HG02885 (cell line): ENCODE results near the gene ANO9.
"Not testable (repeated sequence)": the region's sequence is repeated elsewhere in the genome, so short reads cannot be mapped to it uniquely, and the experiment has no call there.

Source experiments
- ATAC-seq: cut with Tn5 transposase; IDR thresholded peaks from one replicate; pipeline ENCODE4 v1.9.1; 2021; ENCODE audit warnings: mild to moderate bottlenecking; ENCODE audit not compliant: unreplicated experiment, poor library complexity

Gene ANO9

GRCh38 chr11:405323-405953 is 36.4 kb downstream of the ANO9 start:
- no peak for ATAC-seq

DNA sequence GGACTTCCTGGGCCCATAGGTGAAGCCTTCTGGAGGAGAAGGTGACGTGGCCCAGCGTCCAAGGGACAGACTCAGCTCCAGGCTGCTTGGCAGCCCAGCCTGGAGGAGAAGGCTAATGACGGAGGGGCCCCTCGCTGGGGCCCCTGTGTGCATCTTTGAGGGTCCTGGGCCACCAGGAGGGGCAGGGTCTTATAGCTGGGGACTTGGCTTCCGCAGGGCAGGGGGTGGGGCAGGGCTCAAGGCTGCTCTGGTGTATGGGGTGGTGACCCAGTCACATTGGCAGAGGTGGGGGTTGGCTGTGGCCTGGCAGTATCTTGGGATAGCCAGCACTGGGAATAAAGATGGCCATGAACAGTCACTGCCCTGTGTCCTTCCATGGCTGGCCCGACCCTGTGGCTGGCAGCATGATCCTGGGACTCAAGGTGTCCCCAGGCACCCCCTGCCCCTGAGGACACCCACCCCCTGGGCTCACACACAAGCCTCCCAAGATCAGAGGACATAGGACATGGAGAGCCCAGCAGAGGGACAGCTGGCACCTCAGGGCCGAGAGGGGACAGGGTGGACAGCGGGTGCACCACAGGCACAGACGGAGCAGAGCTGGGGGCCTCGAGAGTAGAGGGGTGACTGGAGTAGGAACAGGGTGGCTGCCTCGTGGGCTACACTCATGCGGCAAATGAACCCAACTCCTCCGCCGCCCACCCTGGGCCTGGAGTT is 37.1 kb downstream of the ANO9 start:
- no peak for ATAC-seq

- no peak for ATAC-seq
These were observed 37.9 kb downstream of the ANO9 start for GRCh38 chr11:403761-404431.

- no peak for ATAC-seq
These were observed 38.6 kb downstream of the ANO9 start for GRCh38 chr11:403021-403760.

GRCh38 chr11:401196-401595 is 40.6 kb downstream of the ANO9 start:
- ATAC-seq, result not testable (repeated sequence)

DNA sequence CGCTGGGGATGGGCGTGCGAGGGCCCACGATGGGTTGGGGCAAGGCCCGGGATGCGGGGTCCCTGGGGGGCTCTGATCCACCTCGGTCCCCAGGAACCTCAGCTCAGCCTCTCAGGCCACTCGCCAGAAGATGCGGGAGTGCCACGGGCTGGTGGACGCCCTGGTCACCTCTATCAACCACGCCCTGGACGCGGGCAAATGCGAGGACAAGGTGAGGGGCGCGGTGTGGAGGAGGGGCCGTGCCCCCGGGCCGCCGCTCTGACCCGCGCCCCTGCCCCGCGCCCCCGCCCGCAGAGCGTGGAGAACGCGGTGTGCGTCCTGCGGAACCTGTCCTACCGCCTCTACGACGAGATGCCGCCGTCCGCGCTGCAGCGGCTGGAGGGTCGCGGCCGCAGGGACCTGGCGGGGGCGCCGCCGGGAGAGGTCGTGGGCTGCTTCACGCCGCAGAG is 41.5 kb downstream of the ANO9 start:
- ATAC-seq, result no peak

- ATAC-seq, result no peak
These were observed 42.0 kb downstream of the ANO9 start for GRCh38 chr11:399731-400211.

DNA sequence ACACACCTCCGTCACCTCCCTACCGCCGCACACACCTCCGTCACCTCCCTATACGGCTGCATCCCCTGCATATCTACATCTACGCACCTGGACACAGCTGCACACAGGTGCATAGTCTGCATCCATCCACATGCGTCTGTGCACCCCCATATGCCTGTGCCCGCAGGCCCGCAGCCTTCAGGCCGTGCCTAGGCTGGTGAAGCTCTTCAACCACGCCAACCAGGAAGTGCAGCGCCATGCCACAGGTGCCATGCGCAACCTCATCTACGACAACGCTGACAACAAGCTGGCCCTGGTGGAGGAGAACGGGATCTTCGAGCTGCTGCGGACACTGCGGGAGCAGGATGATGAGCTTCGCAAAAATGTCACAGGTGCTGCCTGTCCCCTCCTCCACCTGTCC is 43.0 kb downstream of the ANO9 start:
- no peak for ATAC-seq

DNA sequence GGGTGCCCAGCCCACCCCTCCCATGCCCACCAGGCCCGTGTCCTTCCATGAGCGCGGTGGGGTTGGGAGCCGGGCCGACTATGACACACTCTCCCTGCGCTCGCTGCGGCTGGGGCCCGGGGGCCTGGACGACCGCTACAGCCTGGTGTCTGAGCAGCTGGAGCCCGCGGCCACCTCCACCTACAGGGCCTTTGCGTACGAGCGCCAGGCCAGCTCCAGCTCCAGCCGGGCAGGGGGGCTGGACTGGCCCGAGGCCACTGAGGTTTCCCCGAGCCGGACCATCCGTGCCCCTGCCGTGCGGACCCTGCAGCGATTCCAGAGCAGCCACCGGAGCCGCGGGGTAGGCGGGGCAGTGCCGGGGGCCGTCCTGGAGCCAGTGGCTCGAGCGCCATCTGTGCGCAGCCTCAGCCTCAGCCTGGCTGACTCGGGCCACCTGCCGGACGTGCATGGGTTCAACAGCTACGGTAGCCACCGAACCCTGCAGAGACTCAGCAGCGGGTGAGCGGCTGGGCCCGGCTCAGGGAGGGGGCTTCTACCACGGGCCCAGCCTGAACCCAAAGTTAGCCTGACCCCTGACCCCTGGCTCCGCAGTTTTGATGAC is 44.8 kb downstream of the ANO9 start:
- ATAC-seq, result peak; percentile 76

DNA sequence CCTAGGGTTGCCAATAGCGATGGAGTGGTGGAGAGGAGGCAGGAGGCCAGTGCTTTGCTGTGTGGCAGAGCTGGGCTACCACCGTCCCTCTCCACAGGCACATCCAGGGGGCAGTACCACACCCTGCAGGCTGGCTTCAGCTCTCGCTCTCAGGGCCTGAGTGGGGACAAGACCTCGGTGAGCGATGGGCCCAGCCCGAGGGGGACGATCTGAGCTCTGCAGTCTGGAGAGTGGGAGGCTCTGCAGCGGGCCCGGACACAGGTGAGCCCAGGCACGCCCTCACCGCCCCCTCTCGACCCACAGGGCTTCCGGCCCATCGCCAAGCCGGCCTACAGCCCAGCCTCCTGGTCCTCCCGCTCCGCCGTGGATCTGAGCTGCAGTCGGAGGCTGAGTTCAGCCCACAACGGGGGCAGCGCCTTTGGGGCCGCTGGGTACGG is 45.3 kb downstream of the ANO9 start:
- ATAC-seq, result peak; percentile 7

- ATAC-seq, result no peak
These were observed 45.9 kb downstream of the ANO9 start for GRCh38 chr11:395866-396265.

- no peak for ATAC-seq
These were observed 46.8 kb downstream of the ANO9 start for GRCh38 chr11:394858-395655.

GRCh38 chr11:394034-394857 is 47.6 kb downstream of the ANO9 start, which contains the start of gene PKP3:
Gene PKP3, plus strand, starts transcription at chr11:394209. Its CDS starts 84 bp downstream, at chr11:394293.
- ATAC-seq, result no peak

DNA sequence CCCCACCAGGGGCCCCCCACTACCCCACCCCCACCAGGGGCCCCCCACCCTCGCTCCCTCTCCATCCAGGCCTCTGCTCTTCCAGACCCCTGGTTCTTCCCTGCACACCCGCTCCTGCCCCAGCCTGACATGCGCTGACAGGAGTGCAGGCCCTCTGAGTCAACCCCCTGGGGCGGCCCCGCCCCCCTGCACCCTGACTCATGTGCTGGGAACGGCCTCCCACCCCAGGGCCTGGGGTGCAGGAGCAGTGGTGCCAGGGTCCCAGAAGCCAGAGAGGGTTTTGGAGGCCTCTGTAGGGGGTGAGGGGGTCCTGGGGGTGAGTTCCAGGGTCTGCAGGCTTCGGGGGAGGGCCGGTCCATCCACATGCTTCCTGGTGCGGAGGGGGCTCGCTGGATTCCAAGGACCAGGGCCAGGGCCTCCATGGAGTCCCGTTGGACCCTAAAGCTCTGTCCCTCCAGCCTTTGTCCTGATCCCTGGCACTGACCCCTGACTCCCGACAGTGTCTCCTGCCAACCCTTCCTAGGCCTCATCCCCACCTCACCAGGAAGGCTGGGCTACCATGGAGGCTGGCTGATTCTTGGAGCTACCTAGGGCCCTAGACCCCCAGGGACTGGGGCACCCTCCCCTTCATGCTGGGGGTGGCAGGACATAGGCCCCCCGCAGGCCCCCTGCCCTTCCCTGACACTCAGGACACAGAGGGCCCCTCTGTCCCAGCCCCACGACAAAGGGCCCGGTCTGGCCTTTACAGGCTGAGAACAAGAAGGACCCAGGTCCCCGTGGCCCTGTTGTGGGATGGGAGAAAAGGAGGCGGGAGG is 48.4 kb downstream of the ANO9 start:
- ATAC-seq, result no peak

DNA sequence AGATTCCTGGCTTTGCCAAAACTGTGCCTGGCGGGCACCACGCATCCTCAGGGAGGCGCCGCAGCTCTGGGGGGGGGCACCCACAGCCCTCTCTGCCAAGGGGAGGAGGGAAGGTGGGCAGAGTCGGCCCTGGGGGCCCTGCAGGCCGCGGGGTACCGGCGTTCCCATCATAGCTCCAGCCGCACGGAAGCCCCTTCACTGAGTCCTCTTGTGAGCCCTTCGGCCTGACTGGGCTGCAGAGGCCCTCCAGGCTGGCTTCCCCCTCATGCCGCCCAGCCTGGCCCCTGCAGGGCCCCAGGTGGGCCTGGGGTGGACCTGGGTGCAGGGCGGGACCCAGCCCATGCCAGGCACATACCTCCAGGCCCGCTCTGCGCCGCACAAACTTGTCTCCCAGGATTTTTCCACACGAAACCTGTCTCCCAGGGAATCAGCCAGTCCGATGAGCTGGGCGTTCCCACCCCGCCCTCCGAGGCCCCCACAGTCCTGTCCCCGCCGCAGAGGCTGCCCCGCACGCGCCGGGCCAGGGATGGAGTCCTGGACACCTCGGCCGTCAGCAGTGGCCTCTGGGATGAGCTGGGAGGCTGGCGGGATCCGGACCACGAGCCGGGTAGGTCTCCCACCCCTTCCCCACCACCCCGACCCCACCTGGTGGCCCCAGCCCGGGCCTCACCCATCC is 49.6 kb downstream of the ANO9 start:
- ATAC-seq, result no peak

- ATAC-seq, result no peak
These were observed 50.4 kb downstream of the ANO9 start for GRCh38 chr11:391117-392017.
